NCI-H226 (cell line): ENCODE results near the gene ASAP3.
A peak's percentile ranks its signal among the peaks of the same experiment; 100 is the strongest.

Experiments used
- DNase-seq: peaks from one replicate; pipeline ENCODE4 v3.0.0-alpha.2; 2015

Gene ASAP3

DNA sequence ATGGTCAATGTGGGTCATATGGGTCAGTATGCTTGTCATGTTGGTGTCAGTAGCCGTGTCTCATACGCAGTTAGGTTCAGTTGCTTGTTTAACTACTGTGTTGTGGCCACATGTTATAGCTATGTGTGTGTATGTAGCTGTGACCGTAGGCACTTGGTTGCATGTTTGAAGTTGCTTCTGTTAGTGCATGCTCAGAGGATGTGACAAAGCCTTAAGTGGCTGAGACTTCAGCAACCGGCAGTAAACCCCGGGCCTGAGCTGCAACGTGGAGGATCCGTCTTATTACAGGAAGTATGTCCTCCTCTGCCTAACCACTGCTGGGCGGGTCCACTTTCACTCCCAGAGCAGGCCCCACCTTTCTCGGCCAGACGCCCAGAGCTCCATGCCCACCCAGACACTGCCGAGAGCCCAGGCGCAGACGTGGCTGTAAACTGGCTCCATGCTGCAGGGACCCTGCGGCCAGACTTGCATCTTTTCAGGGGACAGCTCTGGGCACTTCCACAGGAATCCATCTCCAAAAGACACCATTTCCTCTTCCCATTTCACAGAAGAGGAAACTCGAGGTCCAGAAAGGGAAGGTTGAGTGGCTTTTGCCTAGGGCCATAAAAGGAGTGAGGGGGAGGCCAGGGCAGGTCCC lies 61.6 kb downstream of the ASAP3 start:
- peak; percentile 29 for DNase-seq

DNA sequence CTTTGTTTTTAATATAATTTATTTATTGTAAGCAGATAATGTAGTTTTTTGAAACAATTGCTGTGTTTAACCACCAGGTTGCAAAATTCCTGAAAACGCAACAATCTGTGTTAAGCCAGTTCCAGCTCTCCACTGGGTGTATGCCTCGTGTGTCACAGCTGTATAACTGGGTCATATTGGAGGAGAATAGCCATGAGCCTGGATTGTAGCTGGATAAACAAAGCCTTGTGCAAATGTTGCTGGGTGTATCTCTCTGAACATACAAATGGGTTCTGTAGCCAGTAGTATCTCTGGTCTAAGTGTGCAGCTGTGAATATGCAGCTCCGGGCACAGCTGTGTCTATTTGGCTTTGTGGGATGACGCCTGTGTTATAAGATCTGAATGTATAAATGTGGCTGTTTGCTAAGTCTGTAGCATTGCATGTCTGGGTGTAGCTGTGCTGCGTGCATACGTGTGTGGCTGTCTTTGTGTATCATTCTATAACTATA lies 62.2 kb downstream of the ASAP3 start:
- DNase-seq, result no peak

GRCh38 chr1:23421343-23421742 lies 62.6 kb downstream of the ASAP3 start:
- no peak for DNase-seq

GRCh38 chr1:23420778-23421177 lies 63.2 kb downstream of the ASAP3 start:
- DNase-seq, result no peak

DNA sequence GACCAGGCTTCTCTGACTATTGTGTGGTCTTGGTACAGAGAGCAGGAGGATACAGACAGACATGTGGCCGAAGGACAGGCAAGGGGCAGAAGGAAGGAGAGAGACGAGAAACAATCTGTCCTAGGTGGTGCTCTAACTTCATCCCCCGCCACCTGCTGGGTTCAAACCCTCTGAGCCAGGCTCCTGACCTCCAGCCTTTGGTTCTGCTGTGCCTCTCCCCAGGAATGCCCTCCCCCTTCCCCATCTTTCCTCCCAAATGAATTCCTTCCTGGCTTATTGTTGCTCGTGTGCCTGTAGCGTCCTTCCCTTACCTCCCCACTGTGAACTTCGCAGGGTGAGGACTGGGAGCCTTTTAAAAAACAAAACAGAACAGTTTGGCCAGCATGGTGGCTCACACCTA lies 64.8 kb downstream of the ASAP3 start:
- no peak for DNase-seq

DNA sequence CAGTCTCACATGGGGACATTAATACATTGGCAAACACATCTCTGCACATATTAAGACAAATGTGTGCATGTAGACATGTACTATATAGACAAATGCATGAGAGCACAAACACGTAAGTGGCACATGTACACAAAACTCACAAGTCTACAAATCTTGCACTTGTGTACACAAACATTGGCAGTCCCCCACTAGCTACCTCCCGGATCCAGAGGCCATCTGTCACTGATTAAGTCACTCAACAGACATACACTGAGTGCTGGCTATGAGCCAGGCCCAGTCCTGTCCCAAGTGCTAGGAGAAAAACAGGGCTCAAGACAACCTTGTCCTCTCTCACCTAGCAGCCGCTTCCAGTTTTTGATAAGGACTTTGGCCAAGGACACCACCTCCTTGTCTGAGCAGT lies 66.4 kb downstream of the ASAP3 start:
- DNase-seq, result no peak

GRCh38 chr1:23416964-23417363 lies 67.0 kb downstream of the ASAP3 start:
- DNase-seq, result no peak

DNA sequence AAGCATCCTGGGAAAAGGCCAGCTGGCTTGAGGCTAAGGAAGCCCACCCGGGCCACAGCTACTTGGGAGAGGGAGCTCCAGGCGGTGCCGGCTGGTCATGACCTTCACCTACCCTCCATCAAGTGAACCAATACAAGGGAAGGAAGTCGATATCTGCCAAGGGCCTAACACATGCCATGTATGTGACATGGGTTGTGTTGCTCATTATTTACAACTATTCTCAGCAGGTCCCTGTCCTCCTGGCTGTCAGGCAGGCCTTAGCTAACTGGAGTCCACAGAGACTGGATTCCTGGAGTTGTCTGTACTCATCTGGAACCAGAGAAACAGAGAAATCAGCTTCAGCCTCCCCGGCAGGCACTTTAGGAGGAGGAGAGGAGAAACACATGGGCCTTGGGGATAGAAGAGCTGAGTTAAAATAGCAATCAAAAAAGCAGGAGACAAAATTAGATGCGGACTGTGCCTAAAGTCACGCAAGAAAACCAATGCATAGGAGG lies 75.1 kb downstream of the ASAP3 start:
- no peak for DNase-seq

DNA sequence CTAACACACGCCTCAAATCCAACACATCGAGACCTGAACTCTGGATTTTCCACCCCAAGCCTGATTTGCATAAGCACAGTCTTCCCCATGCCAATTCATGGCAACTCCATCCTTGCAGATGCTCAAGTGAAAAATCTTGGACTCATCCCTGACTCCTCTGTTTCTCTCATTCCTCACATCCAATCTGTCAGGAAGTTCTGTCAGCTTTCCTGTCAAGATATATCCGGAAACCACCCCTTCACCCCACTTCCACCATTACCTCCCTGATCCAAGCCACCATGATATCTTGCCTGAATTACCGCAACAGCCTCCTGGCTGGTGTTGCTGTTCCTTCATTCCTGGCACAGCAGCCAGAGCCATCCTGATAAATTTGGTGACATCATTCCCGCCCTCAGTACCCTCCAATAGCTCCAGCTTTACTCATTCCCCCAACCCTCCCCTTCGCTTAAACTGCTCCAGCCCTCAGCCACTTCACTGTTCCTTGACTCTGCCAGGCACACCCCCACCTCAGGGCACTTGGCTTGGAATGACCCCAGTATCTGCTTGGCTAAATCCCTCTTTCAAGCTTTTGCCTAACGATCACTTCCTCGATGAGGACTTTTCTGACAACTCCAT lies 76.9 kb downstream of the ASAP3 start:
- DNase-seq, result peak; percentile 54

GRCh38 chr1:23405946-23406345 lies 78.0 kb downstream of the ASAP3 start:
- DNase-seq, result no peak

DNA sequence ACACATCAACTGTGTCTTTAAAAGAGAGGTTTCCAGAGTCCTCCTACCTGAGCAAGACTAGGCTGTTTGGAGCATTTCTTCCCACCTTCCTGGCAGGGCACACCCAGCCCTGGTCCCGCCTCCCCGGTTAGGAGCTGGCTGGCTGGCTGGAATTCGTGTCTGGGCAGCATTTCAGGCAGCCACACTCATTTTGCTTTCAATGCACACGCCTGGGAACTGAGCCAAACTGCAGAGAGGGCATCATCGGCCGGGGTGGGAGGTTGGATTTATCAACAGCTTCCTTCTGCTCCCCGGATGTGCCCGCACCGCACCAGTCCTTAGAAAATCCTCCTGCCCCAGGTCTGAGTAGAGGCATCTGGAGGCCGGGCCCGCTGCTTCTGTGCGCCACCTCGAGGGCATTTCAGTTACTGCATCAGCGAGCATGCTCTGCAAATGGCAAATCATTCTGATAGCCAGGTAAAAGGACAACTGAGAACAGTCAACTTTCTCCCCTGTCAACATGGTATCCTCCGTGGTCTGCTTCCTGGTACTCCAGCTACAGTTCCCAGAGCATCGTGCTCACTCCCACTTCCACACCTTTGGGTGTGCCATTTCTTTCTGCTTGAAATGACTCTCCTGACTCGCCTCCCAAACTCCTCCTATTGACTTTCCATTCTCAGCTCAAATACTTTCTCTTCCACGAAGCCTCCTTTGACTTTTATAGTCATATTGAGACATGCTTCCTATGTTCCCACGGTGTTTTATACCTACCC lies 80.1 kb downstream of the ASAP3 start:
- DNase-seq, result peak; percentile 99

DNA sequence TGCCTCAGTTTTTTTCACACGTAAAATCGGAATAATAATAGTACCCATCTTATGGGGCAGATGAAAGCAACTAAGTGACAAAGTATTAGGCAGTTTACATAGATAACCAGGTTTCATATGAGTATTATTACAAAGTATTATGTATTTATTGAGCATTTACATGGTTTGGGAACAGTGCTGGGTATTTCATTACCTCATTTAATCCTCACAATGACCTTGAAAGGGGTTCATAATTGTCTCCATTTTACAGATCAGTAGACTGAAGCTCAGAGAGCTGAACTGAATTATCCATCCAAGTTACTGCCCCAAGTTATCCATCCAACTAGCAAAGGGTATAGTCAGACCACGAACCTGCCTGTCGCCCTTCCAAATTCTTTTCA lies 80.6 kb downstream of the ASAP3 start:
- no peak for DNase-seq

DNA sequence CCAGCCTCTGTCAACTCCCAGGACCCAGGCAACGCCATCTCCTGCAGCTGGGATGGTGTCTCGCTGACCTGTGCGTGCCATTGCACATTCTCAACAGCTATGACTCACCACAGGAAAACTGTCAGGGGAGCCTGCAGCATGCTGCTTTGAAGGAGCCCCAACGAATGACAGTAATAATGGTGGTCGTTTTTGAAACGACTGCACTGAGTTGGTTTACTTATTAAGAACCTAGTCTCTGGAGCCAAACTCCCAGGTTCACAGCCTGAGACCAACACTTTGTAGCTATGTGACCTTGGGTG lies 81.0 kb downstream of the ASAP3 start:
- DNase-seq, result peak; percentile 74

- peak; percentile 51 for DNase-seq
Observed at GRCh38 chr1:23402286-23403037, 81.5 kb downstream of the ASAP3 start.

- DNase-seq, result no peak
Observed at GRCh38 chr1:23401313-23401712, 82.7 kb downstream of the ASAP3 start.

GRCh38 chr1:23400324-23401114 lies 83.5 kb downstream of the ASAP3 start:
- DNase-seq, result peak; percentile 40

DNA sequence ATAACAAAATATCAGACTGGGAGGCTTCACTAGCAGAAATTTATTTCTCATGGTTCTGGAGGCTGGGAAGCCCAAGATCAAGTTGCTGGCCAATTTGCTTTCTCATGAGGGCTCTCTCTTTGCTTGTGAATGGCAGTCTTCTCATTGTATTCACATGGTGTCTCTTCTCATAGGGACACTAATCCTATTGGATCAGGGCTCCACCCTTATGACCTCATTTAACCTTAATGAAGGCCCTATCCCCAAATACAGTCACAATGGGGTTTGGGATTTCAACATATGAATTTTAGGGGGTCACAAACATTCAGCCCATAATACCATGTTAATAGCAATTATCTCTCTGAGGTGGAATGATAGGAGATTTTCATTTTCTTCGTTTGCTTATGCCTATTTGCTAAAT lies 84.8 kb downstream of the ASAP3 start:
- DNase-seq, result no peak

GRCh38 chr1:23397908-23398307 lies 86.1 kb downstream of the ASAP3 start:
- DNase-seq, result no peak

- DNase-seq, result no peak
Observed at GRCh38 chr1:23396380-23396779, 87.6 kb downstream of the ASAP3 start.

- no peak for DNase-seq
Observed at GRCh38 chr1:23395849-23396248, 88.1 kb downstream of the ASAP3 start.

- DNase-seq, result no peak
Observed at GRCh38 chr1:23395154-23395724, 88.7 kb downstream of the ASAP3 start.

GRCh38 chr1:23394684-23395083 lies 89.3 kb downstream of the ASAP3 start:
- no peak for DNase-seq
